GM19467 (cell line): ENCODE measurements around the gene CTNNA3.
"Not testable (repeated sequence)": the region's sequence is repeated elsewhere in the genome, so short reads cannot be mapped to it uniquely, and the experiment has no call there.

ENCODE experiments used
- ATAC-seq: cut with Tn5 transposase; IDR thresholded peaks from one replicate; pipeline ENCODE4 v1.9.1; 2021; ENCODE audit warnings: mild to moderate bottlenecking, moderate library complexity; ENCODE audit not compliant: unreplicated experiment

CTNNA3 gene

GRCh38 chr10:67519434-67519833, 176.6 kb downstream of the CTNNA3 start:
- ATAC-seq: no peak

GRCh38 chr10:67518756-67519155, 177.2 kb downstream of the CTNNA3 start:
- ATAC-seq: no peak

GRCh38 chr10:67518043-67518442, 178.0 kb downstream of the CTNNA3 start:
- no peak for ATAC-seq

- ATAC-seq: no peak
Measured at GRCh38 chr10:67506757-67507091, 189.3 kb downstream of the CTNNA3 start.

- no peak for ATAC-seq
Measured at GRCh38 chr10:67506083-67506756, 189.8 kb downstream of the CTNNA3 start.

- peak; percentile 49 for ATAC-seq
Measured at GRCh38 chr10:67492317-67493019, 203.5 kb downstream of the CTNNA3 start.

GRCh38 chr10:67487906-67488619, 207.9 kb downstream of the CTNNA3 start:
- no peak for ATAC-seq

- no peak for ATAC-seq
Measured at GRCh38 chr10:67487199-67487598, 208.8 kb downstream of the CTNNA3 start.

GRCh38 chr10:67477868-67478267, 218.1 kb downstream of the CTNNA3 start:
- ATAC-seq: no peak

GRCh38 chr10:67476201-67476600, 219.8 kb downstream of the CTNNA3 start:
- no peak for ATAC-seq

GRCh38 chr10:67473850-67474633, 222.0 kb downstream of the CTNNA3 start:
- ATAC-seq: no peak

GRCh38 chr10:67471022-67471421, 225.0 kb downstream of the CTNNA3 start:
- ATAC-seq: no peak

- no peak for ATAC-seq
Measured at GRCh38 chr10:67464278-67464677, 231.7 kb downstream of the CTNNA3 start.

GRCh38 chr10:67452892-67453291, 243.1 kb downstream of the CTNNA3 start:
- no peak for ATAC-seq

- ATAC-seq: no peak
Measured at GRCh38 chr10:67438605-67439304, 257.2 kb downstream of the CTNNA3 start.

- ATAC-seq: no peak
Measured at GRCh38 chr10:67433276-67433675, 262.7 kb downstream of the CTNNA3 start.

GRCh38 chr10:67402620-67403019, 293.4 kb downstream of the CTNNA3 start:
- no peak for ATAC-seq

- no peak for ATAC-seq
Measured at GRCh38 chr10:67401711-67402110, 294.3 kb downstream of the CTNNA3 start.

- ATAC-seq: not testable (repeated sequence)
Measured at GRCh38 chr10:67386841-67387533, 309.0 kb downstream of the CTNNA3 start.

- no peak for ATAC-seq
Measured at GRCh38 chr10:67386260-67386659, 309.7 kb downstream of the CTNNA3 start.
